Tibial artery (tissue), 4 donors: Measurements from ENCODE around the gene CERT1.

ENCODE experiments used
- DNase-seq, 2 donors: peaks; one replicate each; pipeline ENCODE4 v3.0.0-alpha.2; 2019
- H3K27ac ChIP-seq, 2 donors: fragments of 200-600 bp; sonication (generic) in 1 of 2; 1 replicate in 1 of 2; 2 replicates in 1 of 2; pipeline ENCODE4 v1.5.1; 2018 to 2019; ENCODE audit warnings: mild to moderate bottlenecking in 1 of 2
- H3K27me3 ChIP-seq, 2 donors: fragments of 200-600 bp; sonication (generic) in 1 of 2; one replicate each; pipeline versions ENCODE4 v1.5.1 to v1.6.0; 2016 to 2019
- H3K36me3 ChIP-seq, 3 donors: fragments of 200-600 bp; sonication (generic) in 2 of 3; one replicate each; pipeline ENCODE4 v1.5.1; 2016 to 2019; ENCODE audit warnings: mild to moderate bottlenecking in 2 of 3
- H3K4me1 ChIP-seq, 4 donors: fragments of 200-600 bp; sonication (generic) in 2 of 4; 1 replicate in 3 of 4; 2 replicates in 1 of 4; pipeline ENCODE4 v1.5.1; 2016 to 2019
- H3K4me3 ChIP-seq, 2 donors: fragments of 200-600 bp; sonication (generic) in 1 of 2; 1 replicate in 1 of 2; 2 replicates in 1 of 2; pipeline ENCODE4 v1.5.1; 2018 to 2019; ENCODE audit warnings: mild to moderate bottlenecking in 2 of 2
- H3K9me3 ChIP-seq, 3 donors: fragments of 200-600 bp; sonication (generic) in 1 of 3; one replicate each; pipeline ENCODE4 v1.5.1; 2016 to 2019
- CTCF ChIP-seq, 2 experiments: fragments of 200-600 bp in 1 of 2; fragments of 450-650 bp in 1 of 2; IDR thresholded peaks; one replicate each; pipeline ENCODE4 v1.5.1; 2017 to 2019; ENCODE audit warnings: antibody characterized with exemption in 2 of 2, mild to moderate bottlenecking in 1 of 2, moderate library complexity in 1 of 2
- intact Hi-C: fragments of 100-400 bp; cut with DNase I; formaldehyde crosslinking; loops from one replicate; pipeline ENCODE4 v1.15.0; 2023; ENCODE audit warnings: low total_unique reads

The CERT1 gene

GRCh38 chr5:75522542-75522941 is 11.1 kb upstream of the CERT1 start:
- no peak for DNase-seq
- H3K9me3 ChIP-seq = peaks cover 0 to 11% (median 7%) of the 10 kb centered on the region in 3 donors
- TF ChIP-seq CTCF (IDR thresholded peaks at IDR 0.05) = no peak
- H3K4me3 ChIP-seq = no peak overlapping the region
- H3K36me3 ChIP-seq = peaks cover 0 to 9% (median 0%) of the 10 kb centered on the region in 3 donors
- intact Hi-C loops = no loop called here
- peak overlapping the region in 1 of 2 donors; percentile 15 for H3K27ac ChIP-seq
- H3K4me1 ChIP-seq = peaks cover 0 to 32% (median 5%) of the 10 kb centered on the region in 4 donors
- H3K27me3 ChIP-seq = no peaks in the 10 kb centered on the region

GRCh38 chr5:75522025-75522424 is 10.6 kb upstream of the CERT1 start:
- Histone ChIP-seq H3K9me3 (peaks cover 0 to 11% (median 7%) of the 10 kb centered on the region in 3 donors), H3K36me3 (peaks cover 0 to 9% (median 0%) of the 10 kb centered on the region in 3 donors), H3K4me3 (no peak overlapping the region), H3K27me3 (no peaks in the 10 kb centered on the region), H3K4me1 (peaks cover 0 to 32% (median 5%) of the 10 kb centered on the region in 4 donors), H3K27ac (peak overlapping the region in 1 of 2 donors; percentile 15)
- intact Hi-C loops = no loop called here
- no peak for TF ChIP-seq CTCF (IDR thresholded peaks at IDR 0.05)
- no peak for DNase-seq

- no peak for TF ChIP-seq CTCF (IDR thresholded peaks at IDR 0.05)
- peaks cover 0 to 37% (median 5%) of the 10 kb centered on the region in 4 donors for H3K4me1 ChIP-seq
- H3K4me3 ChIP-seq = no peak overlapping the region
- H3K27me3 ChIP-seq = no peaks in the 10 kb centered on the region
- DNase-seq = no peak
- intact Hi-C loops = no loop called here
- peaks cover 0 to 9% (median 0%) of the 10 kb centered on the region in 3 donors for H3K36me3 ChIP-seq
- H3K9me3 ChIP-seq = peaks cover 0 to 11% (median 7%) of the 10 kb centered on the region in 3 donors
- no peak overlapping the region for H3K27ac ChIP-seq
Measured at GRCh38 chr5:75521195-75521594, 9.8 kb upstream of the CERT1 start.

- TF ChIP-seq CTCF (IDR thresholded peaks at IDR 0.05) = no peak
- intact Hi-C loops = no loop called here
- DNase-seq = no peak
- peaks cover 0 to 35% (median 5%) of the 10 kb centered on the region in 4 donors for H3K4me1 ChIP-seq
- no peak overlapping the region for H3K4me3 ChIP-seq
- peaks cover 0 to 11% (median 7%) of the 10 kb centered on the region in 3 donors for H3K9me3 ChIP-seq
- peaks cover 0 to 9% (median 0%) of the 10 kb centered on the region in 3 donors for H3K36me3 ChIP-seq
- no peak overlapping the region for H3K27ac ChIP-seq
- no peaks in the 10 kb centered on the region for H3K27me3 ChIP-seq
Measured at GRCh38 chr5:75519761-75520160, 8.3 kb upstream of the CERT1 start.

GRCh38 chr5:75514323-75514722 is 2.9 kb upstream of the CERT1 start:
- H3K4me3 ChIP-seq = no peak overlapping the region
- peaks cover 0 to 33% (median 14%) of the 10 kb centered on the region in 4 donors for H3K4me1 ChIP-seq
- TF ChIP-seq CTCF (IDR thresholded peaks at IDR 0.05) = no peak
- H3K9me3 ChIP-seq = no peaks in the 10 kb centered on the region
- no peak for DNase-seq
- no peak overlapping the region for H3K27ac ChIP-seq
- H3K36me3 ChIP-seq = no peaks in the 10 kb centered on the region
- intact Hi-C loops = loop anchor here (5.0 kb wide), 1 partner anchor 462 kb away; the partner anchor contains the start of gene GCNT4
- no peaks in the 10 kb centered on the region for H3K27me3 ChIP-seq
